ENCODE results near the gene SIDT2. TPM values are rescaled to one million over a fixed set of nuclear protein-coding genes. Genes with fewer than 3 reads are reported as not detected.

Gene SIDT2
- total and polyA plus RNA-seq, 2 of the 8 experiments (the other 6 are each of a cell fraction or from before 2014, with no cell fraction given), result 18.5 to 21.1 TPM

GRCh38 chr11:117180661-117181585 lies 2.4 kb downstream of the SIDT2 start (continued):
- TF ChIP-seq BCL11A (IDR thresholded peaks at IDR 0.05; ENCODE audit: low read depth in 2 of 2, low read length in 2 of 2) (no peak), KDM4A (IDR thresholded peaks at IDR 0.05; ENCODE audit: low read depth, low read length, severe bottlenecking) (no peak), BRCA1 (IDR thresholded peaks at IDR 0.05; ENCODE audit: low read depth, low read length) (0 out of 2 replicates have a peak, but pooled peaks have one; percentile 5), GTF2F1 (IDR thresholded peaks at IDR 0.05; ENCODE audit: borderline replicate concordance, low read depth, low read length) (no peak), SIN3A (conservative IDR thresholded peaks at IDR 0.05 in 1 of 2, IDR thresholded peaks at IDR 0.05 in 1 of 2; ENCODE audit: low read depth in 1 of 2, low read length in 2 of 2) (peak in 1 of 2 experiments; percentile 77; a peak in 1 of 4 replicates), CREB1 (IDR thresholded peaks at IDR 0.05) (peak; percentile 58; the same call in 1 of the 2 replicates), SP4 (IDR thresholded peaks at IDR 0.05; ENCODE audit: low read length) (peak; percentile 66; the same call in 1 of the 2 replicates), KDM1A (IDR thresholded peaks at IDR 0.05; ENCODE audit: borderline replicate concordance, low read length) (no peak), HDAC6 (IDR thresholded peaks at IDR 0.05; ENCODE audit: low read depth, low read length) (no peak), NRF1 (IDR thresholded peaks at IDR 0.05; ENCODE audit: low read depth, low read length) (no peak), ZNF274 (IDR thresholded peaks at IDR 0.05; ENCODE audit: borderline replicate concordance, extremely low read depth, low read length) (no peak), TAF7 (optimal IDR thresholded peaks at IDR 0.05; ENCODE audit: borderline replicate concordance, low read depth, low read length) (no peak), CBX8 (IDR thresholded peaks at IDR 0.05; ENCODE audit: borderline replicate concordance, low read depth, low read length) (no peak), FOSL1 (IDR thresholded peaks at IDR 0.05; ENCODE audit: insufficient read depth, low read depth, low read length) (no peak), SP1 (IDR thresholded peaks at IDR 0.05; ENCODE audit: low read depth, low read length) (no peak), SIX5 (IDR thresholded peaks at IDR 0.05; ENCODE audit: low read depth, low read length) (no peak), E2F6 (IDR thresholded peaks at IDR 0.05) (peak; percentile 71), POLR2AphosphoS5 (IDR thresholded peaks at IDR 0.05; ENCODE audit: low read depth, low read length) (peak; percentile 19; the same call in 1 of the 2 replicates), YY1 (IDR thresholded peaks at IDR 0.05; ENCODE audit: low read depth, low read length) (0 out of 2 replicates have a peak, but pooled peaks have one; percentile 44), RFX5 (IDR thresholded peaks at IDR 0.05; ENCODE audit: borderline replicate concordance, low read depth, low read length) (no peak), BACH1 (IDR thresholded peaks at IDR 0.05; ENCODE audit: low read length) (0 out of 2 replicates have a peak, but pooled peaks have one; percentile 11), SP2 (IDR thresholded peaks at IDR 0.05; ENCODE audit: low read length) (no peak), RNF2 (IDR thresholded peaks at IDR 0.05; ENCODE audit: borderline replicate concordance, low read depth, low read length, missing control alignments, poor library complexity, severe bottlenecking) (no peak), ASH2L (IDR thresholded peaks at IDR 0.05; ENCODE audit: low read length) (no peak)

Data from H1 (cell line).